Osteoblast (primary cell): ENCODE data around the gene NDUFS6. TPM values are rescaled to one million over a fixed set of nuclear protein-coding genes. Genes with fewer than 3 reads are reported as not detected.

Source experiments
- DNase-seq: peaks from one replicate; pipeline ENCODE4 v3.0.0; 2011; ENCODE audit warnings: low spot score, mixed read lengths; ENCODE audit not compliant: insufficient read length; ENCODE audit errors: missing footprints
- H2AFZ ChIP-seq: 2 replicates; pipeline ENCODE4 v1.6.0; 2011; ENCODE audit warnings: mild to moderate bottlenecking, low read length
- H3K27ac ChIP-seq: 2 replicates; pipeline ENCODE4 v1.5.1; 2011; ENCODE audit warnings: mild to moderate bottlenecking, low read depth, low read length, moderate library complexity
- H3K27me3 ChIP-seq: 2 replicates; pipeline ENCODE4 v1.6.0; 2012; ENCODE audit warnings: mild to moderate bottlenecking, control low read depth, inconsistent platforms, low read length, moderate library complexity; ENCODE audit not compliant: insufficient read depth
- H3K36me3 ChIP-seq: 2 replicates; pipeline ENCODE4 v1.5.1; 2011; ENCODE audit warnings: mild to moderate bottlenecking, low read length, control low read depth, moderate library complexity; ENCODE audit not compliant: insufficient read depth
- H3K4me1 ChIP-seq: 2 replicates; pipeline ENCODE4 v1.5.1; 2011; ENCODE audit warnings: mild to moderate bottlenecking, low read length, control low read depth, moderate library complexity; ENCODE audit not compliant: insufficient read depth
- H3K4me2 ChIP-seq: 2 replicates; pipeline ENCODE4 v1.6.0; 2011; ENCODE audit warnings: mild to moderate bottlenecking, low read length; ENCODE audit not compliant: insufficient read depth
- H3K4me3 ChIP-seq: fragments of 200-600 bp; sonication (generic); 3 replicates; pipeline ENCODE4 v1.5.1; 2012; ENCODE audit warnings: mild to moderate bottlenecking, low read length, inconsistent platforms; ENCODE audit not compliant: insufficient read depth
- H3K79me2 ChIP-seq: 2 replicates; pipeline ENCODE4 v1.6.0; 2012; ENCODE audit warnings: mild to moderate bottlenecking, low read length, control low read depth, inconsistent platforms; ENCODE audit not compliant: insufficient read depth
- H3K9me3 ChIP-seq: 2 replicates; pipeline ENCODE4 v1.5.1; 2011; ENCODE audit warnings: low read depth, low read length, control low read depth
- H4K20me1 ChIP-seq: 2 replicates; pipeline ENCODE4 v1.6.0; 2012; ENCODE audit warnings: mild to moderate bottlenecking, low read length, control low read depth; ENCODE audit not compliant: insufficient read depth
- total RNA-seq: library from RNA; depleted of rRNA; stranded (reverse); fragments of >200 nt; gene quantifications from 2 replicates; pipeline ENCODE4 v1.2.3, GENCODE V29; 2012
- TF ChIP-seq, protein P1 (sequence below): IDR thresholded peaks from 2 replicates; pipeline ENCODE4 v1.5.1; 2011; ENCODE audit warnings: mild to moderate bottlenecking, low read depth, low read length, moderate library complexity; ENCODE audit errors: extremely low read depth

Gene NDUFS6
- total RNA-seq, 1 donor: 23.9 TPM

DNA sequence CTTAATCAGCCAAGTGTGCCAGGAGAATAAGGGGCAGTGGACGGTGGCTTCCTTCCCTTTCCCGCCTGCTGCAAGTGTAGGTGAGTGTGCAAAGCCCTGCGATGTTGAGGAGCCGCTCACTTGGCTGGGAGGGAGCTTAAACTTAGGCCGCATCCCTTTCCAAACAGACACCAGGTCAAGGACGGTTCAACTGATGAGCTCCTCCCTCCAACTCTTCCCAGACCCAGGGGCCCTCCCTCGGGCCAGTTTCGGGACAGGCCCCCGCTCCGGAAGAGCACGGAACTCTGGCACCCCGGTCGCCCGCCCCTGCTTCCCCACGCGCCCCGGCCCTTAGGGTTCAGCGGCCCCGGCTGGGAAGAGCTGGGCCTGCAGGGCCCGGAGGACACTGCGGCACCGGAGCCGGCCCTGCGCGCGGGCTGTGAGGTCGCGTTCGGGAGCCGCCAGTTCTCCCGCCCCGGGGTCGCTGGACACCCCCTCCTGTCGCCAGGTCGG, 2.1 kb upstream of the NDUFS6 start:
- Histone ChIP-seq H3K4me1 (peaks cover 31% of the 10 kb centered on the region), H3K27ac (peak overlapping the region; percentile 90), H3K4me2 (peak overlapping the region; percentile 98), H4K20me1 (peaks cover 7% of the 10 kb centered on the region), H2AFZ (peak overlapping the region; percentile 20), H3K79me2 (peaks cover 58% of the 10 kb centered on the region), H3K27me3 (no peaks in the 10 kb centered on the region), H3K4me3 (peak overlapping the region; percentile 95), H3K36me3 (peaks cover 32% of the 10 kb centered on the region), H3K9me3 (no peaks in the 10 kb centered on the region)
- TF ChIP-seq, protein P1, sequence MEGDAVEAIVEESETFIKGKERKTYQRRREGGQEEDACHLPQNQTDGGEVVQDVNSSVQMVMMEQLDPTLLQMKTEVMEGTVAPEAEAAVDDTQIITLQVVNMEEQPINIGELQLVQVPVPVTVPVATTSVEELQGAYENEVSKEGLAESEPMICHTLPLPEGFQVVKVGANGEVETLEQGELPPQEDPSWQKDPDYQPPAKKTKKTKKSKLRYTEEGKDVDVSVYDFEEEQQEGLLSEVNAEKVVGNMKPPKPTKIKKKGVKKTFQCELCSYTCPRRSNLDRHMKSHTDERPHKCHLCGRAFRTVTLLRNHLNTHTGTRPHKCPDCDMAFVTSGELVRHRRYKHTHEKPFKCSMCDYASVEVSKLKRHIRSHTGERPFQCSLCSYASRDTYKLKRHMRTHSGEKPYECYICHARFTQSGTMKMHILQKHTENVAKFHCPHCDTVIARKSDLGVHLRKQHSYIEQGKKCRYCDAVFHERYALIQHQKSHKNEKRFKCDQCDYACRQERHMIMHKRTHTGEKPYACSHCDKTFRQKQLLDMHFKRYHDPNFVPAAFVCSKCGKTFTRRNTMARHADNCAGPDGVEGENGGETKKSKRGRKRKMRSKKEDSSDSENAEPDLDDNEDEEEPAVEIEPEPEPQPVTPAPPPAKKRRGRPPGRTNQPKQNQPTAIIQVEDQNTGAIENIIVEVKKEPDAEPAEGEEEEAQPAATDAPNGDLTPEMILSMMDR: no peak
- peak; percentile 90 for DNase-seq

DNA sequence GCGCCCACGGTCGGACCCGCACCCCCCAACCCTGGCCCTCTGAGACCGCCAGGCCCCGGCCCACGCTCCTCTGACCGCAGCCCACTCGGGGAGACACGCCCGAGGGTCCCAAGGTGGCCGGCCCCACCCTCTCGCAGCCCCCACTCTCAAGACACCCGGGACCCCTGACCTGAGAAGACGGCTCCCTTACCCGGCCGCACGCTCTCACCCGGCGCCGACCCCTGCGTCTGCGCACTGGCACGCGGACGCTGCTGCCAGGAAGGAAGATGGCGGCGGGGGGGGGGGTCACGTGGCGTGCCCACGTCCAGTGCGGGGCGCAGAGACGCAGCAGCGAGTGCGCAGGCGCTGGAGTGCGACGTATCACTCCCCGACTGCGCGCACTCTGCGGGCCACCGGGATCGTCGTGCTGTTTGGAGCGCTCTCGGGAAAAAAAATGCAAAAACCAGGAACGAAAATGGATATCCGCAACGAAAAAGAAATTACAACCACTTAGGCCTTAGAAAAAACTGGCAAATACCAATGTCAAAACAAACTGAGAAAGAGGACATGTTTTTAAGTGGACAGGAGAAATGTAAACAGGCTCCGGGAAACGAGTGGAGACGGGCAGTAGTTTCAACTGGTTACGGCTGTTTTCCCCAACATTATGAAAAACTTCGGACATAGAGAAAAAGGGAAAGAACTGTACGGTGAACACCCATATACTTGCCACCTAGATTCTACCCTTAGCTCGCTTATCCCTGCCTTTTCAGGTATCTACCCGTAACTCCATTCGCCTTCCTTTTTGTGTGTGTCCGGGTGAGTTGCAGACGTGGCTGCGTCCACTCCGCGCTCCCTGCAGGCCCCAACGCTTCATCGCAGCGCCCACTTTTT, 1.4 kb upstream of the NDUFS6 start, which contains the start of gene MRPL36:
TSS of gene MRPL36 (minus strand) at position 236 of the 870 bp plus-strand sequence. CDS start 902 bp downstream, outside the sequence.
- TF ChIP-seq, protein P1: no peak
- Histone ChIP-seq H3K36me3 (peaks cover 36% of the 10 kb centered on the region), H3K4me3 (peak within 1 kb of the TSS; percentile 95), H3K9me3 (no peaks in the 10 kb centered on the region), H3K27ac (peak within 1 kb of the TSS; percentile 90), H3K79me2 (peaks cover 64% of the 10 kb centered on the region), H3K4me2 (peak within 1 kb of the TSS; percentile 98), H4K20me1 (peaks cover 7% of the 10 kb centered on the region), H3K4me1 (peaks cover 24% of the 10 kb centered on the region), H2AFZ (peak within 1 kb of the TSS; percentile 90), H3K27me3 (no peaks in the 10 kb centered on the region)
- DNase-seq: peak; percentile 99

DNA sequence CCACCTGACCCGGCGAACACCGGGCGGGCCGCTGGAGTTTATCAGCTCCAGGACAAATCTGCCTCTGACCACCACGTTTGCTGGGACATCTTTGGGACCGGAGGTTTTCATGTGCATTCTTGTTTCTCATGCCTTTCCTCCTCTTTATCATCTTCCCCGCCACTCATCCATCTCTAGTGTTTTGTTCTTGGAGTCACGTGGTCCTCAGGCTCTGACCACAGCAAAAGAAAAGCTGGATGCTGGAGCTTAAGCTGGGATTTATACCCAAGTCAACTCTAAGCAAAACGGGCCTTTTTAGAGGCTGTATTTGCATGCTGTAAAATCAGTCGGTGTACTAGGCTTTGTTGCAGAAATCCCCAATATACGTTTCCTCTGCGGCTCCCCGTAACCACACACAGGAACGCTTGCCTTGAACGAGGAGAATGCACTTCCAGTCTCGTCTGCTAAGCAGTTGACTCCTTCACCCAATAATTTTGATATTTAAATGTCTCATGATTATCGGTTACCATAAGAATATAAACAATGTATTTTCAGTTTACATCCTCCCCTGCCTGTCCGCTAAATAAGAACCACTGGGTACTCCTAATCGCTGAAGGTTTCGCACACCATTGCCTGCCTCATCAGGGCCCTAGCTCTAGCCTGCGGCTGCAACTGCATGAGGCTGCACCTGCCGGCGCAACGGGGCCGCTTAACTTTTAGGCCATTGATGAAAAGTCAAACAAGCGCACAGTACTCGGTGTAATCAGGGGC, 560 bp upstream of the NDUFS6 start:
- Histone ChIP-seq H3K27me3 (no peaks in the 10 kb centered on the region), H3K9me3 (no peaks in the 10 kb centered on the region), H3K27ac (peak overlapping the region; percentile 90), H3K4me3 (peak overlapping the region; percentile 95), H2AFZ (peak overlapping the region; percentile 90), H3K36me3 (peaks cover 39% of the 10 kb centered on the region), H3K4me2 (peak overlapping the region; percentile 98), H3K4me1 (peaks cover 21% of the 10 kb centered on the region), H3K79me2 (peaks cover 69% of the 10 kb centered on the region), H4K20me1 (peaks cover 7% of the 10 kb centered on the region)
- TF ChIP-seq, protein P1: no peak
- peak; percentile 70 for DNase-seq
